Stimulated activated naive CD4-positive, alpha-beta T cell (primary cell): Measurements from ENCODE around the gene OR4N5.
"Not testable (repeated sequence)": the region's sequence is repeated elsewhere in the genome, so short reads cannot be mapped to it uniquely, and the experiment has no call there.

Source experiments
- DNase-seq, 6 experiments: peaks; one replicate each; lab custom pipeline; 2025; lab: John Stamatoyannopoulos, UW

OR4N5 gene, protein sequence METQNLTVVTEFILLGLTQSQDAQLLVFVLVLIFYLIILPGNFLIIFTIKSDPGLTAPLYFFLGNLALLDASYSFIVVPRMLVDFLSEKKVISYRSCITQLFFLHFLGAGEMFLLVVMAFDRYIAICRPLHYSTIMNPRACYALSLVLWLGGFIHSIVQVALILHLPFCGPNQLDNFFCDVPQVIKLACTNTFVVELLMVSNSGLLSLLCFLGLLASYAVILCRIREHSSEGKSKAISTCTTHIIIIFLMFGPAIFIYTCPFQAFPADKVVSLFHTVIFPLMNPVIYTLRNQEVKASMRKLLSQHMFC

DNA sequence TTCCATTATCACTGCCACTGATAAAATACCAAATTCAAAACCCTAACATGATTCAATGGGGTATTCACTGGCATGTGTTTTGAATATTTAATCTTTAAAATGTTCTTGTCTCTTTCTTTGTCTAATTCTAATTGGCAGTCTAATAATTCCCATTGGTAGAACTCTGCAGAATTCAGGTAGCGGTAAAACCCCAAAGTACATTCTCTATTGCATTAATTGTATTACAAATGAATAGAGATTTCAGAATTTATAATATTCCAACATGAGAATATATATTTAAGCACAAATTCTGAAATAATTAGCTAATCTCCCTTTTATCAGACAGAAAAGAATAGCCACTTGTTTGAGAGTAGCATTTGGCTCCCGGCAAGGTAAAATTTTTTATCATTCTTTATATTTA is at the start of gene OR4N5:
Gene OR4N5 (plus strand): TSS at position 301 of the 400 bp plus-strand sequence. CDS start 4,916 bp downstream, outside the sequence.
- no peak for DNase-seq

DNA sequence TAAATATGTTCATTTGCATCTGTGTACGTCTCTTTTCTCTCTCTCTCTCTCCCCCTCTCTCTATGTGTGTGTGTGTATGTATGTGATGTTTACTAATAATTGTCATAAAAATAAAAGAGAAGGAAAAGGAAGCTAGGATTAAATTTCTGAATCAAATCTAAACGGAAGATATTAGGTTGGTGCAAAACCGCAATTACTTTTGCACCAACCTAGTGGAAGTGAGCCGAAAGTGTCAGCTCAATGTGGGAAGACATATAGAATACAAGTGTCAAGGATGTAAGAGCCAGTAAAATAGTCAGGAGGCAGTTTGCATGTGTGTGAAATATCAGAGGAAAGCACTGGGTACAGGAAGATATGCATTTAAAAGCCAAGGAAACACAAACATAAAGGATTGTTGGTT is 46.6 kb upstream of the OR4N5 start:
- DNase-seq: no peak

DNA sequence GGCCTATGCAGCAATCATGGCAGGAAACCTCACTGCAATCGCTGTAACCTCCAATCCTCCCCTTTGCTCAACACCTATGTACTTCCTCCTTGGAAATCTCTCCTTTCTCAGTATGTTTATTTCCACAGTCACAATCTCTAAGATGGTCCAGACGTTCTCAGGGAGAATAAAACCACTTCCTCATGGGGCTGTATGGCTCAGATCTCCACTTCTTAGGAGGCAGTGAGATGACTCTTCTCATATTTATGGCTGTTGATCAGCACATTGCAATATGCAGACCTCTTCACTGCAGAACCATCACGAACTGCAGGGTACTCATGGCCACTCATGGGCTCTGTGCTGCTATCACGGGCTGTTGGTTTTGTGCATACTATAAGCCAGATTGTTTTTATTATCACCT is 45.2 kb upstream of the OR4N5 start:
- DNase-seq: no peak

DNA sequence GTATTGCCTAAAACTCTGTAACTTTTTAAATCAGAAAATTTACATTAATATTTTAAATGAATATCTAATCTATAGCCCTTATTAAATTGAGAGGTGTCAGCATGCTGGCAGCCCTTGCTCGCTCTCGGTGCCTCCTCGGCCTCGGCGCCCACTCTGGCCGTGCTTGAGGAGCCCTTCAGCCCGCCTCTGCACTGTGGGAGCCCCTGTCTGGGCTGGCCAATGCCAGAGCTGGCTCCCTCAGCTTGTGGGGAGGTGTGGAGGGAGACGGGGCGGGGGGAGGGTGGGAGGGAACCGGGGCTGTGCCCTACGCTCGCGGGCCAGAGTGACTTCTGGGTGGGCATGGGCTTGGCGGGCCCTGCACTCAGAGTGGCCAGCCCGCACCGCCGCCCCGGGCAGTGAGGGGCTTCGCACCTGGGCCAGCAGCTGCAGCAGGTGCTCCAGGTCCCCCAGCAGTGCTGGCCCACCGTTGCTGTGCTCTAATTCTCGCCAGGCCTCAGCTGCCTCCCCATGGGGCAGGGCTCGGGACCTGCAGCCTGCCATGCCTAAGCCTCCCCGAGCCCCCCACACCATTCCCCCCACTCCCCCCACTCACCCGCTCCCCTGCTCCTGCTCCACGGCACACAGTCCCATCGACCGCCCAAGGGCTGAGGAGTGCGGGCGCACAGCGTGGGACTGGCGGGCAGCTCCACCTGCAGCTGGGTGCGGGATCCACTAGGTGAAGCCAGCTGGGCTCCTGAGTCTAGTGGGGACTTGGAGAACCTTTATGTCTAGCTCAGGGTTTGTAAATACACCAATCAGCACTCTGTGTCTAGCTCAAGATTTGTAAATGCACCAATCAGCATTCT is 39.5 kb upstream of the OR4N5 start:
- DNase-seq: not testable (repeated sequence)

DNA sequence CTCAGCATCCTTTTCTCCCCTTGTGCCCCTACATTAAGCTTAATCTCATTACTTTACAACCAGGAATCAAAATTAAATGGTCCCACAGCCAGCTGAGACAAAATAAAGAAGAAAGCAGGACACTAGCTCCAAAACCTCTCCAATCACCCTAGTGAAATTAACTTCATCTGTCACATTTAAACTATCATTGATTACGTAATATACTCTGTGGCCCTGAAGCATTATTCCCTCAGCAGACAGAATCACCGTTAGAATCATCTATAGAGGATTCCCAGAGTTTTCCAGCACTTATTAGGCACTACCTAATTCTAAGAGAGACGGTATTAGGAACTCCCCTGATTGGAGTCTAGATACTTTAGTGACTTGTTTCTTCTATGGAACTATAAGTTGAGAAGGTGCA is 28.2 kb upstream of the OR4N5 start, which contains the start of gene OR4K17:
Gene OR4K17 (plus strand): TSS at position 302 of the 400 bp plus-strand sequence. CDS start 6,761 bp downstream, outside the sequence.
- no peak for DNase-seq

DNA sequence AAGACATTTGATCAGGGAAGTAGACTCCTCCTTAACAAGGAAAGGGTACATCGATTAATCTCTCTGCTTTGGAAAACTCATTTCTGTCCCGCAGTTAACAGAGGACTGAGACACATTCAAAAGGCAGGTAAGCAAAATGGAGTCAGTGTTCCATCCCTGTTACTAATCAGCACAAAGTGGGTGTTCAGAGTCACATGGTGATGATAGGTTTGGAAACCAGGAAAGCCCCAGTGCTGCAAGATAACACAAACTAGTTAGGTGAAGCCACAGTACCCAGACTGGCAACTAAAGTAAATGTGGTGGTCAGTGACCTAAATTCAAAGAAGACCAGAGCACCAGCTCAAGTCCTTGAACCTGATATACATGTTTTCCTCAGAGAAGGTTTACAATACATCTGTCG is 26.3 kb upstream of the OR4N5 start:
- no peak for DNase-seq

DNA sequence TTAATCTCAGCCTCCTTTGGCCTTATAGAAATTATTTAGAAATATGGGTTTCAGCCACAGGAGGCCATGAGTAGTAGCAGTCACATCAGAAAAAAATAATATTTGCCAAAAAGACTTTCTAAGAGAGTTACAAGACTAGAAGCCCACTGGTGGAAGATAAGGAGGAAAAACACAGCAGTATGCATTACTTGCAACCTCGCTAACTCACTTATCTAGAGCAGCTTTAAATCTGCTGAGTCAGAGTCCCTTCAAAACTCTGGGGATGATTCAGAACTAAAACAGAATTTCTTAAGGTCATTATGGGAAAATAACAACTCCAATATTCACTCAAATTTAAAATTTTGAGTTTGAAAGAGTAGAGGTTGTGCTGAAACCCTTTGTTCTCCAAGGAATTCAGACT is 21.9 kb upstream of the OR4N5 start:
- DNase-seq: no peak

DNA sequence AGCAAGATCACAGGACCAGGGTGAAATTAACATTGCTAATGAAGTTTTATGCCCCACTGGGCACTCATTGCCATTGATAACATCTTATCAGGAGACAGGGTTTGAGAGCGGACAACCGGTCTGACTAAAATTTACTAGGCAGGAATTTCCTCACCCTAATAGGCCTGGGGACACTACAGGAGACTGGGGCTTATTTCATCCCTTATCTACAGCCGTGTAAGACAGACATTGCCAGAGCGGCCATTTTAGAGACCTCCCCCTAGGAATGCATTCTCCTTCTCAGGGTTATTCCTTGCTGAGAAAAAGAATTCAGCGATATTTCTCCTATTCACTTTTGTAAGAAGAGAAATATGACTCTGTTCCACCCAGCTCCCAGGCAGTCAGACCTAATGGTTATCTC is 19.8 kb upstream of the OR4N5 start:
- no peak for DNase-seq

DNA sequence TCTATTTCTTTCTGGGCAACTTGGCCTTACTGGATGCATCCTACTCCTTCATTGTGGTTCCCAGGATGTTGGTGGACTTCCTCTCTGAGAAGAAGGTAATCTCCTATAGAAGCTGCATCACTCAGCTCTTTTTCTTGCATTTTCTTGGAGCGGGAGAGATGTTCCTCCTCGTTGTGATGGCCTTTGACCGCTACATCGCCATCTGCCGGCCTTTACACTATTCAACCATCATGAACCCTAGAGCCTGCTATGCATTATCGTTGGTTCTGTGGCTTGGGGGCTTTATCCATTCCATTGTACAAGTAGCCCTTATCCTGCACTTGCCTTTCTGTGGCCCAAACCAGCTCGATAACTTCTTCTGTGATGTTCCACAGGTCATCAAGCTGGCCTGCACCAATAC is 5.3 kb downstream of the OR4N5 start:
- no peak for DNase-seq

DNA sequence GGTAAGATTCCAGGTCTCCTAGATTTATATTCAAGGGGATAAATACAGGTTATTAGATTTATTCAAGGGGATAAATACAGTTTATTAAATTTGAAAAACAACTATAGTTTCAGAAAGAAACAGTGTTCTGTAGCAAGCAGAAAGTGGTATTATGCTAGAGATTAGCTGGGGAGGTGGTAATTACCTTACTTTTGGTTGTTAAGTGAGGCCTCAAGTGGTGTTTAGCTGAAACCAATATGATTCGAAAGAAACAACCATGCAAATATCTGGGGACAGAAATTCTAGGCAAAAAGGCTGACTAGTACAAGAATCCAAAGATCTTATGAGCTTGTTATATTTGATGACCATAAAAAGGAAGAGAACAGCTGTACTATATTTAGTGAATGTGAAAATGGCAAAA is 6.2 kb downstream of the OR4N5 start:
- no peak for DNase-seq

DNA sequence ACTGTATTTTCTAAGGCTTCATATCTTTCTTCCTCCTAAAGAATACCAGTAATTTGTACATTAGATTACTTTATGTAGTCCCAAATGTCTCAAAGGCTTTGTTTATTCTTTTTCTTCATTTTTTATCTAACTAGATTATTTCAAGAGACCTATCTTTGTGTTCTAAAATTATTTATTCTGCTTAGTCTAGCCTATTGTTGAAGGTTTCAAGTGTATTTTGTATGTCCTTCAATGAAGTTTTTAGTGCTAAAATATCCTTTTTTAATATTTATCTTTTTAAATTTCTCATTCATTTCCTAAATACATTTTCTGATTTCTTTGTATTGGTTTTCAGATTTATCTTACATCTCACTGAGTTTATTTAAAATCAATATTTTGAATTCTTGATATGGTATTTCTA is 25.8 kb downstream of the OR4N5 start:
- DNase-seq: no peak

DNA sequence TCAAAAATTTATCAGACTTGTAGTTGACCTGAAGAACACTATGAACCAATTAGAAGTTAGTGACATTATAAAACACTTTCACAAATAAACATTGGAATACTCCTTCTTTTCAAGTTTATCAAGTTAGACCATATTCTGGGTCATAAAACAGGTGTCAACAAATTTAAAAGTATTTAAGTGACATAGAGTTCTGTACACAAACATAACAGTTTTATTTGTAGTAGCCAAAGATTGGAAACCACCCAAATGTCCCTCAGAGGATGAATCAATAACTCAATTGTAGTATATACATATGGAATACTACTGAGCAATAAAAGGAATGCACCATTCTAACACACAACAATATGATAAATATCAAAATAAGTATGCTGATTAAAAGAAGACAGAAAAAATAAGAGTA is 28.5 kb downstream of the OR4N5 start:
- no peak for DNase-seq

DNA sequence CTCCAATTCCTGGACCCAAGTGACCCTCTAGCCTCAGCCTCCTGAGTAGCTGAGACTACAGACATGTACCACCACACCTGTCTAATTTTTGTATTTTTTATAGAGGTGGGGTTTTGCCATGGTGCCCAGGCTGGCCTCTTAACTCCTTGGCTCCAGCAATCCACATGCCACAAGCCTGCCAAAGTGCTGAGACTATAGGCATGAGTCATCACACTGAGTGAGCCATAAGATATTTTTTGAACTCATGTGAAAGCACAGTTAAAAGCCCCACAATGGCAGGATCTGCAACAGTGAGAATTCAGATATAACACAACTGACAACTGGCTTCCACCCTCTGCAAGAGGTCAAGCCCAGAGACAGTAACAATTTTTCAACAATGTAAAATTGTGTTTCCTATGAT is 31.2 kb downstream of the OR4N5 start:
- DNase-seq: not testable (repeated sequence)

DNA sequence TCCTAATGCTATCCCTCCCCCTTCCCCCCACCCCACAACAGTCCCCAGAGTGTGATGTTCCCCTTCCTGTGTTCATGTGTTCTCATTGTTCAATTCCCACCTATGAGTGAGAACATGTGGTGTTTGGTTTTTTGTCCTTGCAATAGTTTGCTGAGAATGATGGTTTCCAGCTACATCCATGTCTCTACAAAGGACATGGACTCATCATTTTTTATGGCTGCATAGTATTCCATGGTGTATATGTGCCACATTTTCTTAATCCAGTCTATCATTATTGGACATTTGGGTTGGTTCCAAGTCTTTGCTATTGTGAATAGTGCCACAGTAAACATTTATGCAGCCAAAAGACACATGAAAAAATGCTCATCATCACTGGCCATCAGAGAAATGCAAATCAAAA is 35.6 kb downstream of the OR4N5 start:
- not testable (repeated sequence) for DNase-seq

DNA sequence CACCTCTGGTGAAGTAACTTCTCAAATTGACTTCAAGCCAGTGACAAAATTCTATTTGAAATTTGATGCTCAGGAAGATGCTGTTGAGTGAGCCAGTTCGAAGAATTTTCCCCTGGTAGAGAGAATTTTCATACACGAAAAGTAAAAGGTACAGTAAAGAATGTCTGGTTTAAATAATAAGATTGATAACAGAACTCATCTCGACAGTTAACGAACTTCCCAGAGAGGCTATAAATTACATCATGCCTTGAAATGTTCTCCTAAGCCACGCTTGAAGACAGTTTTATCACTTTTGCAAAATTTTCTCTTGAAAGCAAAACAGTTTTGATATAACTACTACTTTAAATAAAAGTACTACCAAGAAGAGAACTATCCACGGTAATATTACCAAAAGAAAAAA is 37.7 kb downstream of the OR4N5 start:
- no peak for DNase-seq

DNA sequence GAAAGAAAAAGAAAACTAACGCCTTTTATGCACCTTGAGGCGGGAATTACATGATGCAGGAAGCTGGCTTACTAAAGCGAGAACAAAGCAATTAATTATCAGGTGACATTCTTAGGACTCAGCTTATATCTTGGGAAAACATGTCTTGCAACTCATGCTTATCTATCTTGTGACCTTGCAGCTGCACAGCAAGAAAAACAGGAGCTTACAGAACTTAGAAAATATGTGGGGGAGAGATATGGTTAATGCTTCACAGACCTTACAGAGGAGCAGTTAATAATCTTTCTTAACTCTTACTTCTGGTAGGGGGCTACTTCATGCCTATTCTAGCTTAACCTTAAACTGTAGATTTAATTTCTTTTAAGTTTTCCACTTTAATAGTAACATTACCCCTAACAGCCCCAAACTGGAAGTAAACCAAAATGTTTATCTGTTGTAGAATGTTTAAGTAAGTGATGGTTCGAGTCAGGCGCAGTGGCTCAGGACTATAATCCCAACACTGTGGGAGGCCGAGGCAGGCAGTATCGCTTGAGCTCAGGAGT is 38.9 kb downstream of the OR4N5 start:
- DNase-seq: no peak

DNA sequence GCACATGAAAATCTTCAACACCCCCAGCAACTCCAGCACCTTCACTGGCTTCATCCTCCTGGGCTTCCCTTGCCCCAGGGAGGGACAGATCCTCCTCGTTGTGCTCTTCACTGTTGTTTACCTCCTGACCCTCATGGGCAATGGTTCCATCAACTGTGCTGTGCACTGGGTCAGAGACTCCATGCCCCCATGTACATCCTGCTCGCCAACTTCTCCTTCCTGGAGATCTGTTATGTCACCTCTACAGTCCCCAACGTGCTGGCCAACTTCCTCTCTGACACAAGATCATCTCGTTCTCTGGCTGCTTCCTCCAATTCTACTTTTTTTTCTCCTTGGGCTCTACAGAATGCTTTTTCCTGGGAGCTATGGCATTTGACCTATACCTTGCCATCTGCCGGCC is 40.6 kb downstream of the OR4N5 start:
- DNase-seq: no peak

DNA sequence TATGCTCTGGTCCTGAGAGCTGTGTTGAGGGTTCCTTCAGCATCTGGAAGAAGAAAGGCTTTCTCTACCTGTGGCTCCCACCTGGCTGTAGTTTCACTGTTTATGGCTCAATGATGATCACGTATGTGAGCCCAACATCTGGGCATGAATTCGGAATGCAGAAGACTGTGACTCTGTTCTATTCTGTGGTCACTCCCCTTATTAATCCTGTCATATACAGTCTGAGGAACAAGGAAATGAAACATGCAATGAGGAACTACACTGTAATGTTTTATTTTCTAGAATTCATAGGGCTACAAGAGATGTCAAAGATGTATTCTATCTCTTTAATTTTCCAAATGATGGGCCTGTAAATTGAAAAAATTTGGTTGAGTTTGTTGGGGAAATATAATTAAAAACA is 41.3 kb downstream of the OR4N5 start:
- DNase-seq: no peak

DNA sequence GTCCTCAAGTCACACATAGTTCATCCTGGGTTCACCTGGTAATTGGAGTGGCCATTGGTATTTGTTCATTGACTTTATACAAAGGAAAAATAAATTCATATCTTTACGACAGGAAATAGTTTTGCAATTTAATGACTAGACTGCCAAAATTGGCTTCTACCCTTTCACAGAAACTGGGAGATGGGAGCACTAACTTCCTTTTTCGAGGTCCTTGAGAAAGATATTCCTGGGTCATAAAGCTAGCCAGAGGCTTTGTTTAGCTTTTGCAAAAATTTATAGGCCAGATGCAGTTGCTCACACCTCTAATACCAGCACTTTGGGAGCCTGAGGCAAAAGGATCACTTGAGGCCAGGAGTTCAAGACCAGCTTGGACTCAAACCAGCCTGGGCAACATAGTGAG is 41.9 kb downstream of the OR4N5 start:
- no peak for DNase-seq

DNA sequence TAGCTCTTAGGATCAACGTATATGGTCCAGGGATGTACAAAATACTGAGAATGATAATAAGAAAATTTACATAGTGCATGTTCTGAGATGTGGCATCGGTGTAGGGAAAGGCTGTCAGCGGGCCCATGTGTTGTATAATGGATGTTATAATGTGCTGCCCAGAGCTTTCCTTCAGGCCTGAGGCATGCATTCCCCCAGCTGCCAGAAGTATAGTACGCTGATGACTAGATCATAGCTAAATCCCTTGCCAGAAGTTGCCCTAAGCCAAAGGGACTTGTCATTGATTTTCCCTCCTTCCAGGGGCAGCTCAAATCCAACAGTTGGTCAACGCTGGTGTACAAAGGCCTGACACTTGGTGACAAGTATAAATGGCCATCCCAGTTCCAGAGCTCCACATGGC is 45.6 kb downstream of the OR4N5 start:
- DNase-seq: no peak

DNA sequence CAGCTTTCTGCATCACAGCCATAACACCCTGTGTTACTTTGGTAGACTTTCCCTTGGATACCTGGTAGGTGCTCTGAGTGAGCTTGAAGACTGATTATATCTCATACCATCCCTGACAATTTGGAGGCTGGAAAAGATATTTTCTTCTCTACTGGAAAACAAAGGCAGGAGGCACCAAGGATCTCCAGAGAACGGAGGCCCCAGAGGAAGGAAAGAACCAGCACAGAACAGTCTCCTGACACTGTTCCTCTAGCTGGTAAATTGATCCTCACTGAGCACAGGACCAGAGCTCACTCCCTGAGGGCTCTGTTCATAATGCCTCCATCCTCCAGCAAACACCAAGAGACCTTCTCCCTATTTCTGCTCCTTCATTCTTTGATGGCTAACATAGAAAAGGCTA is 52.0 kb downstream of the OR4N5 start, which contains the start of gene OR11G2:
Gene OR11G2 (plus strand): TSS at position 301 of the 400 bp plus-strand sequence. CDS start 6,542 bp downstream, outside the sequence.
- no peak for DNase-seq

DNA sequence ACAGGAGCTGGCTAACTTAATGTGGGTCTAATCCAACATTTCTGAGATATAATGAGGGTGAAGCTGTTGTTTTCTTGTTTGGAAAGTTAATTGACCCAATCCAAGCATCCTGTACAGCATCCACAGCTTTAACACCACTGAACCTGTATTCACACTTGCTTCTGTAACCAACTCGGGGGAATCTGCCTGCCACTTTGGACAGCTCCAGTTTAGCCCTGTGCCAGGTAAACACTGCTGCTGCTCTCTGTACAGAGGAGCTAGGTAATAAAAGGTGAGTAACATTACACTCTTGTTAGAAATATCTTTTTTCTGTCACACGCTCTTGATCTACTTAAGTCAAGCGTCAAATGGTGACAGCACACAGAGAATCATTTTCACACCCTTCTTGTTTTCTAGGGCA is 52.8 kb downstream of the OR4N5 start:
- no peak for DNase-seq

DNA sequence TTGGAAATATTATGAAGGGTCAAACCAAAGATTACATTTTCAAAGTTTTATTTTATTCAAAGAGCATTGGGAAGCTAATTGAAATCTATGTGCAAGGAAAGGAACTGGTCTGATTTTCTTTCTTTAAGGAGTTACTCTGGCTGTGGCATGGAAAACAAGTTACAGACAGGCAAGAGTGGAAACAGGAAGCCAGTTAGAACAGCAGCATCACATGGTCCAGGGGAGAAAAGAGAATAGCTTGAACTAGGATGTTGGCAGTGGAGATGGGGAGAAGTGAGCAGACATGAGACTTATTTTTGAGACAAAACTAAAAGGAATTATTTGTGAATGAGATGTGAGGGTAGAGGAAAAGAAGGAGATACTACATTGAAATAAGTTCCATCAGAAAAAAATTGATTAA is 55.5 kb downstream of the OR4N5 start:
- DNase-seq: no peak
